ENCODE measurements around the gene KRT74.

DNA sequence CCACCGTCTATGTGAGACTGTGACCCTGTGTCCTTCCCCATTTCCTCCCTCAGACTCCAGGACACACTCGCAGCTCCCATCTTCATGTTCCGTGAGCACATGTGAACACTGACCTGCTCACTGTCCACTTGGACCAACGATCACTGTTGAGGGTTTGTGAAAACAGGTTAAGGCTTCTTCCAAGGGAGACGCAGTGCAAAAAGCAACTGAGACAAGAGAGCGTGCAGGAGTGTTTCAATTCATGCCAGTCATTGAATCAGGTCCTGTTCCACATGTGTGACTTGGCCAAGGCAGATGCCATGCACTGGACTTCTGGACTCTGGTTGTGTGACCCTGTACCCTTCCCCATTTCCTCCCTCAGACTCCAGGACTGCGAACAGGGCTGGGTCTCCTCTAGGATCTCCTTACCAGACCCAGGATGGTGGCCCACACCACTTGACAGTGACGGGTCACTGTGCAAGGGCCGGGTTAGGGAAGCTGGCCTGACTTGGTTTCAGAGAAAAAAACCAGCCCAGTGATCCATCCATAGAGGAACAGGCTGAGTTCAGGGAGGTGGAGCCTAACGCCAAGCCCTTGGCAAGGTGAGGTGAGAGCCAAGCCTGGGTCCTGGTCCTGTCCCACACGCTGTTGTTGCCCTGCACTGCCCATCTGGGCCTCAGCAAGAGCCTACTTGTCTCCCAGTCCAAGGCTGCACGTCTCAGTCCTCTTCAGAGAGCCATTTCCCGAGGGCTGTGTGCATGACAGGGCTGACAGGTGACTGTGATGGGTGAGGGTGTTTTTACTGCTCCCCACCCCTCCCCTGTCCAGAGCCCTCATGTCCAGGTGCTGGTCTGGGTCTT lies 47.8 kb downstream of the KRT74 start:
- TF ChIP-seq GATA3 (IDR thresholded peaks at IDR 0.05; ENCODE audit: low read depth, low read length) (no peak), GATA2 (IDR thresholded peaks at IDR 0.05; ENCODE audit: low read depth, low read length) (no peak)
